Neural cell (in vitro differentiated cells): ENCODE measurements around the gene RHOBTB3. TPM values are rescaled to one million over a fixed set of nuclear protein-coding genes. Genes with fewer than 3 reads are reported as not detected.
A peak's percentile ranks its signal among the peaks of the same experiment; 100 is the strongest.

ENCODE experiments used
- H2AFZ ChIP-seq: fragments of 200-600, 300-800 bp; sonication (generic), shearing (Covaris generic); 2 replicates; pipeline ENCODE4 v1.6.0; 2014; ENCODE audit warnings: low read depth, mild to moderate bottlenecking, antibody characterized with exemption, low read length, moderate library complexity
- H3F3A ChIP-seq: fragments of 200-600 bp; shearing (Covaris generic); 2 replicates; pipeline ENCODE4 v1.6.1; 2016; ENCODE audit warnings: mild to moderate bottlenecking, moderate library complexity, mixed read lengths, antibody characterized with exemption, low read length; ENCODE audit not compliant: insufficient read depth, poor library complexity, severe bottlenecking
- H3K27ac ChIP-seq: fragments of 200-600, 300-800 bp; sonication (generic), shearing (Covaris generic); 2 replicates; pipeline ENCODE4 v1.5.1; 2014; ENCODE audit warnings: mild to moderate bottlenecking, low read length, moderate library complexity
- H3K27me3 ChIP-seq: fragments of 300-800, 200-600 bp; sonication (generic), shearing (Covaris generic); 2 replicates; pipeline ENCODE4 v1.6.0; 2014; ENCODE audit warnings: mild to moderate bottlenecking, low read depth, low read length, moderate library complexity; ENCODE audit not compliant: insufficient read depth
- H3K36me3 ChIP-seq: fragments of 300-800, 200-600 bp; sonication (generic), shearing (Covaris generic); 2 replicates; pipeline ENCODE4 v1.5.1; 2014; ENCODE audit warnings: mild to moderate bottlenecking, antibody characterized with exemption, low read length, moderate library complexity; ENCODE audit not compliant: insufficient read depth
- H3K4me2 ChIP-seq: fragments of 300-800, 200-600 bp; sonication (generic), shearing (Covaris generic); 2 replicates; pipeline ENCODE4 v1.6.0; 2014; ENCODE audit warnings: mild to moderate bottlenecking, low read length
- H3K4me3 ChIP-seq: fragments of 300-800, 200-600 bp; sonication (generic), shearing (Covaris generic); 2 replicates; pipeline ENCODE4 v1.5.1; 2014; ENCODE audit warnings: mild to moderate bottlenecking, low read length, moderate library complexity
- H3K79me2 ChIP-seq: fragments of 200-600 bp; shearing (Covaris generic); replicated peaks from 2 replicates; pipeline ENCODE4 v1.6.0; 2014; ENCODE audit warnings: mild to moderate bottlenecking, low read length, moderate library complexity; ENCODE audit not compliant: insufficient read depth
- H3K9ac ChIP-seq: fragments of 300-800, 200-600 bp; sonication (generic), shearing (Covaris generic); 2 replicates; pipeline ENCODE4 v1.6.1; 2016; ENCODE audit warnings: mild to moderate bottlenecking, low read length, mixed read lengths
- H3K9me2 ChIP-seq: fragments of 200-600 bp; shearing (Covaris generic); 2 replicates; pipeline ENCODE4 v1.6.1; 2016; ENCODE audit warnings: mild to moderate bottlenecking, low read length, mixed read lengths; ENCODE audit not compliant: insufficient read depth
- H3K9me3 ChIP-seq: fragments of 200-600, 300-800 bp; sonication (generic), shearing (Covaris generic); 2 replicates; pipeline ENCODE4 v1.6.1; 2016; ENCODE audit warnings: mild to moderate bottlenecking, mixed run types, low read length, moderate library complexity, mixed read lengths
- H4K20me1 ChIP-seq: fragments of 200-600 bp; shearing (Covaris generic); 2 replicates; pipeline ENCODE4 v1.6.1; 2016; ENCODE audit warnings: mild to moderate bottlenecking, mixed run types; ENCODE audit not compliant: insufficient read depth
- EP300 ChIP-seq: fragments of 450-650 bp; conservative IDR thresholded peaks from 2 replicates; pipeline ENCODE4 v1.6.1; 2014; ENCODE audit warnings: antibody characterized with exemption, mild to moderate bottlenecking, moderate library complexity; ENCODE audit not compliant: poor library complexity, severe bottlenecking
- EZH2 ChIP-seq: fragments of 200-600, 300-800 bp; shearing (Covaris generic), sonication (generic); IDR thresholded peaks from 2 replicates; pipeline ENCODE4 v1.6.1; 2014; ENCODE audit warnings: antibody characterized with exemption, low read length, borderline replicate concordance, mild to moderate bottlenecking; ENCODE audit not compliant: insufficient read depth, poor library complexity, severe bottlenecking
- MXI1 ChIP-seq: fragments of 450-650 bp; conservative IDR thresholded peaks from 2 replicates; pipeline ENCODE4 v1.6.1; 2014; ENCODE audit warnings: antibody characterized with exemption, mild to moderate bottlenecking; ENCODE audit not compliant: poor library complexity, severe bottlenecking
- POLR2AphosphoS5 ChIP-seq: IDR thresholded peaks from 2 replicates; pipeline ENCODE4 v1.6.1; 2012
- RAD21 ChIP-seq: fragments of 450-650 bp; conservative IDR thresholded peaks from 2 replicates; pipeline ENCODE4 v1.6.1; 2014; ENCODE audit warnings: antibody characterized with exemption, mild to moderate bottlenecking, moderate library complexity
- SMC3 ChIP-seq: fragments of 450-650 bp; conservative IDR thresholded peaks from 2 replicates; pipeline ENCODE4 v1.6.1; 2014; ENCODE audit warnings: antibody characterized with exemption, mild to moderate bottlenecking, moderate library complexity; ENCODE audit not compliant: poor library complexity
- TAF1 ChIP-seq: IDR thresholded peaks from 2 replicates; pipeline ENCODE4 v1.6.1; 2012; ENCODE audit warnings: low read depth
- polyA plus RNA-seq: library from polyadenylated mRNA; depleted of rRNA; stranded (reverse); fragments of >200 nt; gene quantifications from 2 replicates; pipeline ENCODE4 v1.2.3, GENCODE V29; 2014
- TF ChIP-seq, protein P1 (sequence below): IDR thresholded peaks from 2 replicates; pipeline ENCODE4 v1.6.1; 2012; ENCODE audit warnings: borderline replicate concordance
- TF ChIP-seq, protein P2 (sequence below): fragments of 450-650 bp; IDR thresholded peaks from 2 replicates; pipeline ENCODE4 v1.5.1; 2014; ENCODE audit warnings: antibody characterized with exemption, mild to moderate bottlenecking, moderate library complexity; ENCODE audit not compliant: poor library complexity, severe bottlenecking

RHOBTB3 gene
- polyA plus RNA-seq, 1 donor from 2014 or later = 99.4 TPM

DNA sequence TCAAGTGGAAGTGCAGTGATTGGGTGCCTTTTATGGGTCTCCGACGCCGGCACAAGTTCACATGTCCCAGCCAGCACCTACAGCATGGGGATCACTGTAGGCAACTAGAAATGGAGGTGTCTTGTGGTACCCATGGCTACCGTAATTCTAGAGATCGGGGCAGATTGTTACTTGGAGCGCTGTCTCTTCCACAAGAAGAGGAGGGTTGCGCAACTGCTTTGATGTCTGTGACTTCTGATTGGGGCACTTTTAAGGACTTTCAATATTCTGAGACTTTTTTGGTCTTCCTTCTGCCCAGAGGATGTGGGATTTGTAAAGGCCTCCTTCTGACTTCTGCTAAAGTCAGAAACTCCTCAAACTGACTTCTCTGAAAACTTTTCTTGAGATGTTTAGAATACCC is 49.5 kb downstream of the RHOBTB3 start:
- Histone ChIP-seq H2AFZ (no peak overlapping the region), H3K27me3 (no peaks in the 10 kb centered on the region), H3K9ac (no peak overlapping the region), H3F3A (no peaks in the 10 kb centered on the region), H3K36me3 (peaks cover 1% of the 10 kb centered on the region), H4K20me1 (no peaks in the 10 kb centered on the region), H3K4me2 (no peak overlapping the region), H3K9me2 (no peaks in the 10 kb centered on the region), H3K27ac (no peak overlapping the region), H3K79me2 (no peaks in the 10 kb centered on the region), H3K9me3 (no peaks in the 10 kb centered on the region), H3K4me3 (no peak overlapping the region)
- TF ChIP-seq RAD21 (no peak), TAF1 (no peak), EP300 (no peak), SMC3 (no peak), MXI1 (no peak), EZH2 (no peak), POLR2AphosphoS5 (no peak)
- TF ChIP-seq, protein P1, sequence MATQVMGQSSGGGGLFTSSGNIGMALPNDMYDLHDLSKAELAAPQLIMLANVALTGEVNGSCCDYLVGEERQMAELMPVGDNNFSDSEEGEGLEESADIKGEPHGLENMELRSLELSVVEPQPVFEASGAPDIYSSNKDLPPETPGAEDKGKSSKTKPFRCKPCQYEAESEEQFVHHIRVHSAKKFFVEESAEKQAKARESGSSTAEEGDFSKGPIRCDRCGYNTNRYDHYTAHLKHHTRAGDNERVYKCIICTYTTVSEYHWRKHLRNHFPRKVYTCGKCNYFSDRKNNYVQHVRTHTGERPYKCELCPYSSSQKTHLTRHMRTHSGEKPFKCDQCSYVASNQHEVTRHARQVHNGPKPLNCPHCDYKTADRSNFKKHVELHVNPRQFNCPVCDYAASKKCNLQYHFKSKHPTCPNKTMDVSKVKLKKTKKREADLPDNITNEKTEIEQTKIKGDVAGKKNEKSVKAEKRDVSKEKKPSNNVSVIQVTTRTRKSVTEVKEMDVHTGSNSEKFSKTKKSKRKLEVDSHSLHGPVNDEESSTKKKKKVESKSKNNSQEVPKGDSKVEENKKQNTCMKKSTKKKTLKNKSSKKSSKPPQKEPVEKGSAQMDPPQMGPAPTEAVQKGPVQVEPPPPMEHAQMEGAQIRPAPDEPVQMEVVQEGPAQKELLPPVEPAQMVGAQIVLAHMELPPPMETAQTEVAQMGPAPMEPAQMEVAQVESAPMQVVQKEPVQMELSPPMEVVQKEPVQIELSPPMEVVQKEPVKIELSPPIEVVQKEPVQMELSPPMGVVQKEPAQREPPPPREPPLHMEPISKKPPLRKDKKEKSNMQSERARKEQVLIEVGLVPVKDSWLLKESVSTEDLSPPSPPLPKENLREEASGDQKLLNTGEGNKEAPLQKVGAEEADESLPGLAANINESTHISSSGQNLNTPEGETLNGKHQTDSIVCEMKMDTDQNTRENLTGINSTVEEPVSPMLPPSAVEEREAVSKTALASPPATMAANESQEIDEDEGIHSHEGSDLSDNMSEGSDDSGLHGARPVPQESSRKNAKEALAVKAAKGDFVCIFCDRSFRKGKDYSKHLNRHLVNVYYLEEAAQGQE = no peak
- TF ChIP-seq, protein P2, sequence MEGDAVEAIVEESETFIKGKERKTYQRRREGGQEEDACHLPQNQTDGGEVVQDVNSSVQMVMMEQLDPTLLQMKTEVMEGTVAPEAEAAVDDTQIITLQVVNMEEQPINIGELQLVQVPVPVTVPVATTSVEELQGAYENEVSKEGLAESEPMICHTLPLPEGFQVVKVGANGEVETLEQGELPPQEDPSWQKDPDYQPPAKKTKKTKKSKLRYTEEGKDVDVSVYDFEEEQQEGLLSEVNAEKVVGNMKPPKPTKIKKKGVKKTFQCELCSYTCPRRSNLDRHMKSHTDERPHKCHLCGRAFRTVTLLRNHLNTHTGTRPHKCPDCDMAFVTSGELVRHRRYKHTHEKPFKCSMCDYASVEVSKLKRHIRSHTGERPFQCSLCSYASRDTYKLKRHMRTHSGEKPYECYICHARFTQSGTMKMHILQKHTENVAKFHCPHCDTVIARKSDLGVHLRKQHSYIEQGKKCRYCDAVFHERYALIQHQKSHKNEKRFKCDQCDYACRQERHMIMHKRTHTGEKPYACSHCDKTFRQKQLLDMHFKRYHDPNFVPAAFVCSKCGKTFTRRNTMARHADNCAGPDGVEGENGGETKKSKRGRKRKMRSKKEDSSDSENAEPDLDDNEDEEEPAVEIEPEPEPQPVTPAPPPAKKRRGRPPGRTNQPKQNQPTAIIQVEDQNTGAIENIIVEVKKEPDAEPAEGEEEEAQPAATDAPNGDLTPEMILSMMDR = no peak

DNA sequence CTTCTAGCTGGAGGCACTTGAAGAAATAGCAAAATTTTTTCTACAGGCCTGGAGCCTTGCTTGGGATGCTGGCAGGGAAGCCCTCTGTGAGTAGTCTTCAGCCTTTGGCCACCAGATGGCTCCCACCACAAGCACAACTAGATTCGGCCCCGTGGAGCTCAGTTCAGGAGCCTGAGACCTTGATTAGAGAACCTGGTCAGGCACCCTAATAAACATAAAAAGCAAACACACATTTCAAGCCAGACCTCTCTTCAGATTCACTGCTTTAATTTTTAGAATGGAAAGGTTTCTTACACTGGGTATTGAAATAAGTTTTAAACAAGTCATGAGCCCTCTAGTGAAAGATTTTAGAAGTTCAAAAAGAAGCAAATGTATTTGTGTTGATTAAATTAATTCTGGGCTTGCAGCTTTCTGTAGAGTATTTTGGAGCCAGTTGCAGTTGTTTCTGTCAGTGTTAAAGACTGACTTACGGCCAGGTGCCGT is 50.0 kb downstream of the RHOBTB3 start:
- no peak overlapping the region for H3K4me3 ChIP-seq
- H3K79me2 ChIP-seq = no peaks in the 10 kb centered on the region
- no peak overlapping the region for H2AFZ ChIP-seq
- no peaks in the 10 kb centered on the region for H4K20me1 ChIP-seq
- H3K9me3 ChIP-seq = no peaks in the 10 kb centered on the region
- H3K9ac ChIP-seq = no peak overlapping the region
- H3K36me3 ChIP-seq = peaks cover 4% of the 10 kb centered on the region
- no peak for TF ChIP-seq EZH2
- TF ChIP-seq, protein P2 = peak; percentile 75
- no peak for TF ChIP-seq TAF1
- peak; percentile 76 for TF ChIP-seq SMC3
- TF ChIP-seq MXI1 = no peak
- no peak for TF ChIP-seq POLR2AphosphoS5
- TF ChIP-seq EP300 = no peak
- TF ChIP-seq, protein P1 = no peak
- TF ChIP-seq RAD21 = peak; percentile 65
- H3F3A ChIP-seq = no peaks in the 10 kb centered on the region
- H3K9me2 ChIP-seq = no peaks in the 10 kb centered on the region
- no peaks in the 10 kb centered on the region for H3K27me3 ChIP-seq
- H3K4me2 ChIP-seq = no peak overlapping the region
- H3K27ac ChIP-seq = no peak overlapping the region
